ENCODE results near the gene EFCAB11.
A peak's percentile ranks its signal among the peaks of the same experiment; 100 is the strongest.
"Not testable (repeated sequence)": the region's sequence is repeated elsewhere in the genome, so short reads cannot be mapped to it uniquely, and the experiment has no call there.

The EFCAB11 gene

DNA sequence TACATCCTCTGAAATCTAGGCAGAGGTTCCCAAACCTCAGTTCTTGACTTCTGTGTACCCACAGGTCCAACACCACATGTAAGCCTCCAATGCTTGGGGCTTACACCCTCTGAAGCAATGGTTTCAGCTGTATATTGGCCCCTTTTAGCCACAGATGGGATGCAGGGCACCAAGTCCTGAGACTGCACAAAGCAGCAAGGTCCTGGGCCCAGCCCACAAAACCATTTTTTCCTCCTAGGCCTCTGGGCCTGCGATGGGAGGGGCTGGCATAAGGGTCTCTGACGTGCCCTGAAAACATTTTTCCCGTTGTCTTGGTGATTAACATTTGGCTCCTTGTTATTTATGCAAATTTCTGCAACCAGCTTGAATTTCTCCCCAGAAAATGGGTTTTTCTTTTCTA lies 80.4 kb downstream of the EFCAB11 start:
- DNase-seq: not testable (repeated sequence)

DNA sequence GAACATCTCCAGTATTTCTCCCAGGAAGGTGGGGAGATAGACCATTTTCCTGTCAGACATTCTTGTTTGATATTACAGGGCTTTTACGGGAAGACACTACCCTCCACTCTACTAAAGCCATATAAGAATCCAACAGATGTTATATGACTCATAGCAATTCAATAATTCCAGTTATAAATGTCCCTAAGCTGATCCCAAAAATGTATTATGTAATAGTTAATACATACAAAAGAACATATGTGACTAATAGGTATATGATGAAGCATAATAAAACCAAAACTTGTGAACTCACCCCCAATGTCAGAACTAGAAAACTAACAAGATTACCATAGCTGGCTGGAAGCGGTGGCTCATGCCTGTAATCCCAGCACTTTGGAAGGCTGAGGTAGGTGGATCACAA lies 84.2 kb downstream of the EFCAB11 start:
- DNase-seq: no peak

DNA sequence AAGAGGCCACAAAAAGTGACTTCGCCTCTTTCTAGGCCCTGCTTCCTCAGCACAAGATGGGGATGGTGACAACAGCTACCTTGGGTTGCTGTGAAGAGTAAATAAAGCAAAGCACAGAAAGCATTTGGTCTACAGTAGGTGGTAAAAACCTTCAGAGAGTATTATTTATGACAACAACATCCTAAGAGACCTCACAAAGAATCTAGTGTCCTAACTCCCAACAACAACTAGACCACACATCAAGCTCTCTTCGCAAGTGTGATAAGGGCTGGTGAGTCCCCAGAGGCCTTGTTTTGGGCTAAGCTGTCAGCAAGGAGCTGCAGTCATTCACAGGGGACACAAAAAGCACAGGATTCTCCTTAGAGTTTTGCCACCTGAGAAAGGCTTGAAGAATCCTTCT lies 84.9 kb downstream of the EFCAB11 start:
- no peak for DNase-seq

DNA sequence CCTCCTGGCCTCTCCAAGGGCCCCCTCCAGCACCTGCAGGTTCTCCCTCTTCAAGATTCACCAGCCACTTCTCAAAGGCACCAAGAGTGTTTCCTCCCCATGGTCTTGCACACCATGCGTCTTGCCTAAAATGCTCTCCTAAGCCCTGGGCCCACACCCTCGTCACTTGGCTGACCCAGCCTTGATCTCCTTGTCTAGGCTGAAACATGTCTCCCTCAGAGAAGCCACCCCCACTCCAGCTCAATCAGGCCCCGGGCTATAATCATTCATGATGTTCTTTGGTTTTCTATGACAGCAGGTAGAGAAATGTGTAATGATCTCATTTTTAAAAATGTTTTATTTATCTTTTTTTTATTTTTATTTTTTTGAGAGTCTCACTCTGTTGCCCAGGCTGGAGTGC lies 88.1 kb downstream of the EFCAB11 start:
- no peak for DNase-seq

DNA sequence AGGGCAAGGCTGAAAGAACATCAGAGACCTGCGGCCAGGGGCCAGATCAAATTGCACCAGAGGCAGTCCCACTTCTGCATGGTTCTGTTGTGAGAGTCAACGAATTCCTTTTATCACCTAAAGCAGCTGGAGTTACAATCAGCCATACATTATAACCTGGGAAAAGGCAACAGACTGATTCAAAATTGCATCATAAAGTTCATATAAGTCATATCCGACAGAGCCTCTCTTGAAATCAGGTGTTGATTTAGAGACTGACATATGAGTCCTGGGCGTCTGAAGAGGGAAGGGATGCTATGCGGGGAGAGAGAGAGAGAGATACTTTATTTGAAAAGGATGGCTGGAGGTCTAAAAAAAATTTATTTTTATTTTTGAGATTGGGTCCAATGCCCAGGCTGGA lies 89.4 kb downstream of the EFCAB11 start:
- no peak for DNase-seq

DNA sequence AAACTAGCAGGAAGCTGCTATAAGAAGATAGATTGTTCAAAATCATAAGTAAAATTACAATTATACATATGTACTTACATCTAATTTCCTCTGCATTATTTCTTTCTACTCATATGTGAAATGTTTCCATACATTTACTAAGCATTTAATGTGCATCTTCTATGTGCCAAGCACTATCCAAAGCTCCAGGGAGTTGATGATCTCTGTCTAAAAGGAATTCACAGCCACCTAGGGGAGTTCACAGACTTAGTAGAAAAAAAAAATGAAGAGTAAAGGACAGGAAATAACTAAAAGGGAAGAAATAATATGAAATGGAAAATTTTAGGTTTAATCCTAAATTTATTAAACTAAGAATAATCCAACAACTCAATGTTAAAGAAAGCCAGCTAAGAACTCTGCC lies 91.7 kb downstream of the EFCAB11 start:
- DNase-seq: no peak

DNA sequence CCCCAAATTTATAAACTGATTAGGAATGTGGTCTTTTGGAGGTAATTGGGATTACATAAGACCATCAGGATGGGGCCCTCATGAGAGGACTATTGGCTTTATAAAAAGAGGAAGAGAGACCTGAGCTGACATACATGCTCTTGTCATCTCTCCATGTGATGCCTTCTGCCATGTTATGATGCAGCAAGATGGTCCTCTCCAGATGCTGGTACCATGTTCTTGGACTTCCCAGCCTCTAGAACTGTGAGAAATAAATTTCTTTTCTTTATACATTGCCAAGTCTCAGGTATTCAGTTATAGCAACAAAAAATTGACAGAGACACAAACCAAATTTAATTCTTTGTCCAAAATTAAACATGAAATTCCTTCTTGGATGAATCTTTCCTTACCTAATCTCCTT lies 92.9 kb downstream of the EFCAB11 start:
- DNase-seq: no peak

DNA sequence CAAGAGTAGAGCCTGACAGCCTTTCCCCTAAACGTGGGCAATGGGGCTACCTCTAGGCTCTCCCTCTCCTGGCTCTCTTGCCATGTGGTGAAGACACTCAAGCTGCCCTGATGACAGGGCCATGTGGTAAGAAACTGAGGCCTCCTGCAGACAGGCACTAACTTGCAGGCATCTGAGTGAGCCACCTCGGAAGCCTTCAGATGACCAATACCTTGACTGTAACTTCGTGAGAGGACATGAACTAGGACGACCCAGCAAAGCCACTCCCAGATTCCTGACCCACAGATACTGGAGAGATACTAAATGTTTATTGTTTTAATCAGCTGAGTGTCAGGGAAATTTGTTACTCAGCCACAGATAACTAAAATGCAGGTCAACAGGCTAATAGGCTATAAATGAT lies 96.4 kb downstream of the EFCAB11 start:
- no peak for DNase-seq

DNA sequence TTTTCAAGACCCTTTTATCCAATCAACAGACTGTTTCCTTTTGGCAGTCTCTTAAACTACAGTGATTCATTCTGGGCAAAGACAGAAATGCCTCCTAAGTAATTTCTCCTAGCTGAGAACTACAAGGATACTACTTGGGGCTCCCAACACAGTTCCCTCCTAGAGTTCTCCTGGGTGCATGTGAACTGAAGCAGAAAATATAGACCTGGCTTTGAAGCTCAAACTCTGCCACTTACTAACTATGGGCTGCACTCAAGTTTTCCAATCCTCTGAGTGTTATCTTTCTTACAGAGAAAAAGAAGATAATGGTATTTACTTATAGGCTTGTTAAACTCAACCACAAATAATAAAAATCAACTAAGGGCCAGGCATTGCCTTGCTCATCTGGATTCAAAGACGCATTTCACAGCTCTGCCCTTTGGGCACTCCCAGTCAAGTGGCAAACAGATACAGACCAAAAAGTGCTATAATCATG lies 97.6 kb downstream of the EFCAB11 start:
- no peak for DNase-seq

DNA sequence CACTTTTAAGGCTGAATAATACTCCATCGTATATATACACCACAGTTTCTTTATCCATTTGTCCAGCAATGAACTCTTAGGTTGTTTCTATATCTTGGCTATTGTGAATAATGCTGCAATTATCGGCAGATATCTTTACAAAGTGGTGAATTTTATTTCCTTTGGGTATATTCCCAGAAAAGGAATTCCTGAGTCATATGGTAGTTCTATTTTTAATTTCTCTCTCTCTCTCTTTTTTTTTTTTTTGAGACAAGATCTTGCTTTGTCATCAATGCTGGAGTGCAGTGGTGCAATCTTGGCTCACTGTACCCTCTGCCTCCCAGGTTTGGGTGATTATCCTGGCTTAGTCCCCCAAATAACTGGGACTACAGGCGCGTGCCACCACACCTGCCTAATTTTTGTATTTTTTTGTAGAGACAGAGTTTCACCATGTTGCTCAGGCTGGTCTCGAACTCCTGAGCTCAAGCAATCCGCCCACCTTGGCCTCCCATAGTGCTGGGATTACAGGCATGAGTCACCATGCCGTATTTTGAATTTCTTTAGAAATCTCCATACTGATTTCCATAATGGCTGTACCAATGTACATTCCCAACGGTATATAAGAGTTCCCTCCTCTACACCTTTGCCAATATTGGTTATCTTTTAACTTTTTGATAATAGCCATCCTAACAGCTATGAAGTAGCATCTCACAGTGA lies 98.4 kb downstream of the EFCAB11 start:
- DNase-seq: no peak

DNA sequence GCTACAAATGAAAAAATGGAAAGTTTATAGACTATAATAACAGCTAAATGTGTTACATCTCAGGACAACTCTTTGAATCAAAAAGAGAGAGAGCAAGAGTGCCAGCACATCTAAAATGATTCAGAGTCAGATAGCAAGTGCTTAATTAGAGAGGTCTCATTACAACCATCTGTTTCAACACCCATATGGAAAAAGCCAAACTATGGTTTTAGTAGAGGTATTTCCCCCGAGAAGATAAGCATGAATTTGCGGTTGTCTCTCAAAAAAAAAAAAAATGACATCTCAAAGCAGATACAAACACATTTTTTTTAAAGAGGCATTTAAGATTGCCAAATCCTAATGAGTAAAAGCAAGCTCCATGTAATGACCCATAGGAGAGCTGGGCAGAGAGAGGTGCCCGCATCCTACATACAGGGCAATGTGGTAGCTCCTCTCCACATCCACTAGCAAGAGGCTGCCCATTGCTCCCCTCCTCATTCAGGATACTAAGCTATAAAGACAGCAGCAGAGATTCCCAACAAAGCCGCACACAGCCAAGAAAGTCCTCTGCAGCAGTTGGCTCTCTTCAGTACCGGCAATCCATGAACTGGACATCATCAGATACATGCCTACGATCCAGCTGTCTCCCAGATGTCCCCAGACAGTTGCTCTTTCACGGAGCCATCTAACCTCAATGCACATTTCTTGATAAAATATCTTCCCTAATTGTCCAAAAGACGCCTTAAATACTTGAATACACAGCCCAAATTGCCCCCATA lies 100.4 kb downstream of the EFCAB11 start:
- no peak for DNase-seq

DNA sequence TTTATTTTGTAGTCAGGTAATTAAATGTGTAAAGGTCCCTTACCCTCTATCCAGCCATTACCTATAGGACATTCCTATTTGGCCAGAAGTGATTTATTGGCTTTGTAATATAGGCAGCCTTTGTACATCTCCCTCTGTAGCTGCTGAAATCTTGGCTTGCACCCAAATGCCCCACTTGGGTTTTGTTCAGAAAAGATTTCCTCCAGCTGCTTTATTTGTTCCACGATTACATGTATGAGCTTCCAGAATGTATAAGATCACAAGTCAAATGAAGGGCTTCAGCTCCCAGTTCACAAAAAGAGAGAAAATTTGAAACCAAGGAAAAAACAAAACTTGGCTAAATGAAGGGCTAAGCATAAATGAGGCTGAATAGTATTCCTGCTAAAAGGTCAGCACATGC lies 103.4 kb downstream of the EFCAB11 start:
- DNase-seq: peak in 1 of 56 donors; percentile 4

DNA sequence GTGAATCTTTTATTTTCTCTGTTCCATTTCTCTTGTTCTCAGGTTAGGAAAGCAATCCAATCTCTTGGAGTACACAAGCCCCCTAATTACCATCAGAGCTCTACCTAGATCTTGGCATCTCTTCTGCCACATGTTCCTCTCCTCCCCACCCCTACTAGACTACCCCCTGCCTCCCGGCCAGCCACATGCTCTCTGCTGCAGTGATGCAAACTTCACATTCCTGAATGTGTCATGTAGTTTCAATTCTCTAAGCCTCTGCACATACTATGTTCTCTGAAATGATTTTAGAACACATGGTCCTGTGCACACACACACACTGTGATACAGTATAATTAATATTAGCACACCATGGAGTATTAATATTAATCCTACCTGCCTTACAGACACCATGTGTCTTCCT lies 104.6 kb downstream of the EFCAB11 start:
- no peak for DNase-seq

DNA sequence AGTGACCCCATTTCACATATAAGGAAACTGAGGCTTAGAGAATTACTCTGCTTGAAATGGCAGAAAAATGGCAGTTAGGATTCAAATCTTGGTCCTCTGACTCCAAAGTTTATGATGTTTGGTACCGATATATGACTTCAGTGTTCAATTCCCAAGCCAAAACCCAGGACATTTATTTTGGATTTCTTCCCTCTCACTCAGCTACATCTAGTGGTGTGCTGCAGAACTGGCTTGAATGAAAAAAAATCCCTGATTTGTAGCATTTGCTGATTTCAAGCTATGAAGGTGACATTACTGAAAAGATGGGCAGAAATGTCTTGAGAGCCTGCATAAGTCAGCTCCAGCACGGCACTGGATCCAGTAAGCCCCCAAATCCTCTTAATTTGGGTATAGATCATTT lies 106.4 kb downstream of the EFCAB11 start:
- DNase-seq: no peak

DNA sequence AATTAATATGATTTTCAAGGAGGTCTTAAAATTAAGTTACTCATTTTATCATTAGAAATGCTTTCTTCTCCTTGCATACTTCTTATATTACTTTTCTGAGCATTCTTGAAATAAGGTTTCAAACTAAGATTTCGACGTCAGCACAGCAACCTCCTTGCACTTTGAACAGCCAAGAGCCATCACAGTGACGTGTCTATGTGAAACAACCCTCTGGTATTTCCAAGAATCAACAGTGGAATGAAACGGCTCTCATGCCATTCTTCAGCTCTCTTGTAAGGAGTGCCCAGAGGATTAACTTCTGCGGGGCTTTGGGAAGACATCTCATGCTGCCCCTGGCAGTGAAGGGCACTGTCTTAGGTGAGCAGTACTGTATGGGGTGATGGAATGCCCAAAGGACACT lies 109.2 kb downstream of the EFCAB11 start:
- DNase-seq: no peak

DNA sequence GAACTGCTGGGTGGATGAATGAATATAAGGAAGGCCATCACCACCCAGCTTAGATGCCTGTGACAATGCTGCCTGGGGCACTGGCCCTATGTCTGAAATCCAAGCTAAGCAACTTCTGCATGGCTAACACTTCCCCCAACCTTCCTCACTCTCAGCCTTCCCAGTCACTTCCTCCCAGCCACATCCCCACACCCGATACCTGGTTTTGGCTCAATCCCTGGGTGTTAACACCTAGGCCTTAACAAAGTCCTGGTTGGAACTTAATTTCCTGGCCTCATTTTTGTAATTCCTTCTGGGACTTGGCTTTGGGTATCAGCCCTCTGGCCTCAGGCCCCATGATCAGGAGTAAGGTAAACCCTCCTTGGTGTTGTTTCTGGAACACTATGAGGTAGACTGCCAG lies 110.0 kb downstream of the EFCAB11 start:
- DNase-seq: no peak

DNA sequence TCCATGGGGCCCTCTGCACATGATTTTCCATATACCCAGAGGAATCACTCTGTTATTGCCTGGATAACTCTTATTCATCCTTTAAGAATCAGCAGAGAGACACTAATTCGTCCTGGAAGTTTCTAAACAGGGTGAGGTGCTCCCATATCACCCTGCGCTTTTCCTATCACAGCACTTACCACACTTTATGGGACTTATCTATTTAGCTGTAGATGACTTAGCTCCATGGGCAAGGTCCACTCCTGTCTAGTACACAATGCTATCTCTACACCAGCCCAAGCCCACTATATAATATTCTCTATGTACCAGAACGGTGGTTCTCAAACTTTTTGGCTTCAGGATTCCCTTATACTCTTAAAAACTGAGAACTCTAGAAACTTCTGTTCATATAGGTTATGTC lies 111.7 kb downstream of the EFCAB11 start:
- DNase-seq: no peak

DNA sequence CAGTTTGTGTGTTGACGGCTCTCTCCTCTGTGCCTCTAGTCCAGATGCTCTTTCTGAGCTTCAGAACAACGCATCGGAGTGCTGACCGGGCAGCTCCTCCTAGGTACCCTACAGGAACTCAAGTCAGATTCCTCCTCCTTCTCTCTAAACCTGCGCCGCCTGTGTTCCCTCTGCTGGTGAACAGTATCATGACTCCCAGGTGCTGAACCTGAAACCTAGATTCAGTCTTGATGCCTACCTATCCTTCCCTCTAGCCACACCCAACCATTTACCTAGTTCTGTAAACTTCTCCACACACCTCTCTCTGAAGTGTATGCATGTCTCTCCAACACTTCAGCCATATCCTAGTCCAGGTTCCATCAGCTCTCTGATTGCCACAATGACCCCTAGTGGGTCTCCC lies 112.7 kb downstream of the EFCAB11 start:
- no peak for DNase-seq

DNA sequence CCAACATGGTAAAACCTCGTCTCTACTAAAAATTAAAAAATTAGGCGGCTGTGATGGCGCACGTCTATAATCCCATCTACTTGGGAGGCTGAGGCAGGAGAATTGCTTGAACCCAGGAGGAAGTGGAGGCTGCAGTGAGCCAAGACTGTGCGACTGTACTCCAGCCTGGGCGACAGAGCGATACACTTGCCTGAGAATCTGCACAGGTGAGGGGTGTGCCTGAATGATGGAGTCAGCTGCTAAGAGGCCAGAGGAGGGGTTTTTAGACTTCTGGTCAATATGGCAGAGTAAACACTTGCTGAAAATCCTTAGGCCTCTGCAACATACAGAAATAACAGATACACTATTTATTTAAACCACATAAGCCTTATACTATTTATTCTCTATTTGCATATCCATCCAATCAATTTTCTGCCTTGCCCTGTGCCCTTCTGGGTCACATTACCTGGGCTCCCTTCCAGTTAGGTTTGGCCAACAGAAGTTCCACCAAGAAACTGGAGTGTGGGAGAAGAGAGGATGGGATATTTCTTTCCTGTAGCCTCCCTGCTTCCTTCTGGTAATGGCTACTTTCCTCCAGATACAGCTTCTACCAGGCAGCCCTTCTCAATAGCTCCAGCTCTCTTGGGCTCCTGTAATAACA lies 117.6 kb downstream of the EFCAB11 start:
- DNase-seq: no peak

DNA sequence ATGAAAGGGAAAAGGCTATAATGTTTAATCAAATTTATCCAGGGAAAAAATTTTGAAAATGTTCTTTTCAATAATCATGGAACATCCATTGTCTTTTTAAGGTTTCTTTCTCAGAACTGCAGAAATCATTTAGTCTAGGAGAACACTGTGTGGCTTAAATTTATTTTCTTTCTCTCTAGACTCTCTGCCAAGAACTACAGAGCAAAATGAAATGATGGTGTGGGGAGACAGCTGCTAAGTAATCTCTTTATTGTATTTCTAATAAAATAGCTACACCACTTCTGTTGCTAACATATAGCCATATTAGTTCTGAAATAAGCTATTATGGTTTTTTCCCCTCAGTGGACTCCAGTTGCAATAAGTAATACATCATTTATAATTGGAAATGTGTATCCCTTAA lies 120.9 kb downstream of the EFCAB11 start:
- DNase-seq: no peak

DNA sequence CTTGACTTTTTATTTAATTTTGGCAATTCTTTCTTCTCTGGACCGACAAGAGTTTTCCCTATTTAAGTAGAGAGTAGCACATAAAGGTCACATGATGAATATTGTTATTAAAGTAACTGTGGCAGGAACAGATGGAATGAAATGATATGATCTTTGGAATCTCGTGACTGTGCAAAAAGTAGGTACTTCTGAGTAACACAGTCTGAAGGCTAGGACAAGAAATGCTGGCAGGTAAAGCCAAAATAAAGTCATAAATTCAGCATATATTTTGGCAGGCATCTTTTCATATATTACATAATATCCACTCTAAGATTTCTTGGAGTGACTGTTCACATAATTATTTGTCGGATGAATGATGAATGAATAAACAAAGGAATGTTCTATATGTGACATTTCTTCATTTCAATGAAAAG lies 121.4 kb downstream of the EFCAB11 start:
- DNase-seq: no peak

DNA sequence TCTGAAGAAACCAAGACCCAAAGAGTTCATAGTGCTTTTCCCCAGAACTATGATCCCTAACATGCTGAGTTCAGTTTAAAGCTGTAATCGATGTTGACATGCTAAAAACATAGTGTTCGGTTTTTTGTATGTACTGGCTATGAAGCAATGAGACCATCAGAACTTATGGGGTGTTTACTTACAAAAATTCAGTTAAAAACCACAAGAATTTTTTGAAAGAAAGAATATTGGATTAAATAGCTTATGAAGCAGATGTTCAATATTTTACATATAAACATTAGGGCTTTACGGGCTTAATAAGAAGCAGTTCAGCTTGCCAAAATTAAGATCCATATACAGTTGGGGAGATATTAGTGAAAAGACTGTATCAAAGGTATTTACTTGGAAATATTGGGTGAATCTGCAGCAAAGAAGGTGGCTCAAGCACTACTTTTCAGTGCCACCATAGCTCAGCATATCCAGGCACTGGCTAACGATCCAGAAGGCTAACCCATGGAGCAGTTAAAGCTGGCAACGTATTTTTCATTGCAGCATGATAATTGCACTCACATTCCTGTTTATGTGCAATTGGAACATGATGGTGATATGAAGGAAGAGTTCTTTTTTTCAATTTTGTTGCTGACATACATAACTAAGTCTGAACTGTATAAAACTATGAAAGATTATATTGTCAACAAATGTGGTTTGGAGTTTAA lies 125.9 kb downstream of the EFCAB11 start:
- DNase-seq: no peak
